HL-60 (cell line): ENCODE results near the gene PRKCD.

Source experiments
- DNase-seq, 2 experiments: peaks; one replicate each; pipeline ENCODE4 v3.0.0-alpha.2; 2010 to 2020; ENCODE audit warnings: low read depth in 1 of 2, low spot score in 1 of 2
- H3K27ac ChIP-seq: fragments of 250-450 bp; sonication (Bioruptor Pico); replicated peaks from 2 replicates; pipeline ENCODE4 v1.5.1; 2020; ENCODE audit warnings: mild to moderate bottlenecking, moderate library complexity
- H3K27me3 ChIP-seq: fragments of 250-450 bp; sonication (Bioruptor Pico); 2 replicates; pipeline ENCODE4 v1.5.1; 2021; ENCODE audit warnings: mild to moderate bottlenecking, moderate library complexity; ENCODE audit not compliant: insufficient read depth, poor library complexity, severe bottlenecking
- H3K4me3 ChIP-seq: replicated peaks from 2 replicates; pipeline ENCODE4 v1.5.1; 2011; ENCODE audit warnings: mild to moderate bottlenecking, control low read depth, low read length; ENCODE audit not compliant: insufficient read depth
- GABPA ChIP-seq: IDR thresholded peaks from 2 replicates; pipeline ENCODE4 v1.6.1; 2012; ENCODE audit warnings: low read depth
- POLR2AphosphoS5 ChIP-seq: IDR thresholded peaks from 2 replicates; pipeline ENCODE4 v1.6.1; 2012; ENCODE audit warnings: low read depth
- SPI1 ChIP-seq: IDR thresholded peaks from 2 replicates; pipeline ENCODE4 v1.6.1; 2012; ENCODE audit warnings: low read depth, mild to moderate bottlenecking, borderline replicate concordance
- TF ChIP-seq, protein P1 (sequence below): IDR thresholded peaks from 2 replicates; pipeline ENCODE4 v1.6.1; 2012; ENCODE audit warnings: low read depth; ENCODE audit not compliant: insufficient replicate concordance
- TF ChIP-seq, protein P2 (sequence below): IDR thresholded peaks from one replicate; pipeline ENCODE4 v1.5.1; 2011; ENCODE audit warnings: low read length, control low read depth, inconsistent platforms; ENCODE audit not compliant: insufficient read depth

PRKCD gene

DNA sequence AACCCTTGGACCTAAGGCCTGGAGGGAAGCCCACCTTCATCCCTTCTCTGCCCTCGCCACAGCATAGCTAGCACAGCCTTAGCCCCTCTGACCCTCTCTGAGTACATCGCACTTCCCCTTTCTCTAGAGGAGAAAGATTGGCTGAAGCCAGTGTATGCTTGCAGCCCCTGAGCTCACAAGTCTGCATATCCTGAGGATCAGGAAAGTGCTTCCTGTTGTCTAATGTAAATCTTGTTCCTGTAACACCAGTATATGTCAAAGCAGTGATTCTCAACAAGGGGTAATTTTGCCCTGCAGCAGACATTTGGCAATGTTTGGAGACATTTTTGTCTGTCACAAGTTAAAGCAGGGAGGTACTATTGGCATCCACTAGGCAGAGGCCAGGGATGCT lies 2.2 kb upstream of the PRKCD start:
- Histone ChIP-seq H3K27me3 (no peaks in the 10 kb centered on the region), H3K27ac (no peak overlapping the region), H3K4me3 (no peak overlapping the region)
- peak in 1 of 2 experiments; percentile 71 for DNase-seq
- no peak for TF ChIP-seq POLR2AphosphoS5
- peak; percentile 99 for TF ChIP-seq SPI1
- no peak for TF ChIP-seq GABPA

DNA sequence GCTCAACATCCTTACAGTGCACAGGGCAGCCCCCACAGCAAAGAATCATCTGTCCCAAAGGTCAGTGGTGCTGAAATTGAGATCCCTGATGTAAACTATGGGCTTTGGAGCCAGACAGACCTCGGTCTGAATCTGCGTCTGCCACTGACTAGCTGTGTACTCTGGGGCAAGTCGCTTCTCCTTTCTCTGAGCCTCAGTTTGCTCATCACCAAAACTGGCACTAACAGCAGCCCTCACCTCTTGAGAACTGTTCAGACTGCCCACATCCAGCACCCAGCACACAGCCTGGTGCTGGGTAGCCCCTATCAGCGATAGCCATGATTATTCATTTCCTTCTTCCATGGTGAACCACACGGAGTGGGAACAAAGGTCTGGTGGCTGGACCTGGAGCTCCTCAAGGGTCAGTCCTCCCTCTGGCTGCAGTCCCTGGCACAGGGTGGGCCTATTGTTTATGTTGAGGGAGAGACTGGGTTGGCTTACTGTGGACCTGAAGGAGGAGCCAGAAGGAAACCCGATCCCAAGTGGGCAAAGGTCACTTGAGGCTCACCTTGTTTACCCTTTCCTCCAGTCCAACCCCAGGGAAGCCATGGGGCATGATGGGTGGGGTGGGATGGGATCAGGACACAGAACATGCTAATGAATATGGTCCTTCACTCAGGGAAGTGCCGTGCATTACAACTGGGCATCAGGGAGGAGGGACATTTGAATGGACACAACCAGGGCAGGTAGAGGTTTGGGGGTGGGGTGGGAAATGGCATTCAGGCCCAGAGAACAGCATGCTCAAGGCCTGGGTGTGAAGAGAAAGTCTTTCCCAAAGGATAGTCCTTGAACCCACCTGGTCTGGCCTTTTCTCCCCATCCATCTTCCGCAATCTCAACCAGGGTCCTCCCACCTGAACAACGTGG lies 1.6 kb upstream of the PRKCD start:
- TF ChIP-seq, protein P1, sequence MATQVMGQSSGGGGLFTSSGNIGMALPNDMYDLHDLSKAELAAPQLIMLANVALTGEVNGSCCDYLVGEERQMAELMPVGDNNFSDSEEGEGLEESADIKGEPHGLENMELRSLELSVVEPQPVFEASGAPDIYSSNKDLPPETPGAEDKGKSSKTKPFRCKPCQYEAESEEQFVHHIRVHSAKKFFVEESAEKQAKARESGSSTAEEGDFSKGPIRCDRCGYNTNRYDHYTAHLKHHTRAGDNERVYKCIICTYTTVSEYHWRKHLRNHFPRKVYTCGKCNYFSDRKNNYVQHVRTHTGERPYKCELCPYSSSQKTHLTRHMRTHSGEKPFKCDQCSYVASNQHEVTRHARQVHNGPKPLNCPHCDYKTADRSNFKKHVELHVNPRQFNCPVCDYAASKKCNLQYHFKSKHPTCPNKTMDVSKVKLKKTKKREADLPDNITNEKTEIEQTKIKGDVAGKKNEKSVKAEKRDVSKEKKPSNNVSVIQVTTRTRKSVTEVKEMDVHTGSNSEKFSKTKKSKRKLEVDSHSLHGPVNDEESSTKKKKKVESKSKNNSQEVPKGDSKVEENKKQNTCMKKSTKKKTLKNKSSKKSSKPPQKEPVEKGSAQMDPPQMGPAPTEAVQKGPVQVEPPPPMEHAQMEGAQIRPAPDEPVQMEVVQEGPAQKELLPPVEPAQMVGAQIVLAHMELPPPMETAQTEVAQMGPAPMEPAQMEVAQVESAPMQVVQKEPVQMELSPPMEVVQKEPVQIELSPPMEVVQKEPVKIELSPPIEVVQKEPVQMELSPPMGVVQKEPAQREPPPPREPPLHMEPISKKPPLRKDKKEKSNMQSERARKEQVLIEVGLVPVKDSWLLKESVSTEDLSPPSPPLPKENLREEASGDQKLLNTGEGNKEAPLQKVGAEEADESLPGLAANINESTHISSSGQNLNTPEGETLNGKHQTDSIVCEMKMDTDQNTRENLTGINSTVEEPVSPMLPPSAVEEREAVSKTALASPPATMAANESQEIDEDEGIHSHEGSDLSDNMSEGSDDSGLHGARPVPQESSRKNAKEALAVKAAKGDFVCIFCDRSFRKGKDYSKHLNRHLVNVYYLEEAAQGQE, result peak; percentile 49
- no peak for TF ChIP-seq POLR2AphosphoS5
- H3K4me3 ChIP-seq, result no peak overlapping the region
- DNase-seq, result no peak
- no peaks in the 10 kb centered on the region for H3K27me3 ChIP-seq
- no peak overlapping the region for H3K27ac ChIP-seq

DNA sequence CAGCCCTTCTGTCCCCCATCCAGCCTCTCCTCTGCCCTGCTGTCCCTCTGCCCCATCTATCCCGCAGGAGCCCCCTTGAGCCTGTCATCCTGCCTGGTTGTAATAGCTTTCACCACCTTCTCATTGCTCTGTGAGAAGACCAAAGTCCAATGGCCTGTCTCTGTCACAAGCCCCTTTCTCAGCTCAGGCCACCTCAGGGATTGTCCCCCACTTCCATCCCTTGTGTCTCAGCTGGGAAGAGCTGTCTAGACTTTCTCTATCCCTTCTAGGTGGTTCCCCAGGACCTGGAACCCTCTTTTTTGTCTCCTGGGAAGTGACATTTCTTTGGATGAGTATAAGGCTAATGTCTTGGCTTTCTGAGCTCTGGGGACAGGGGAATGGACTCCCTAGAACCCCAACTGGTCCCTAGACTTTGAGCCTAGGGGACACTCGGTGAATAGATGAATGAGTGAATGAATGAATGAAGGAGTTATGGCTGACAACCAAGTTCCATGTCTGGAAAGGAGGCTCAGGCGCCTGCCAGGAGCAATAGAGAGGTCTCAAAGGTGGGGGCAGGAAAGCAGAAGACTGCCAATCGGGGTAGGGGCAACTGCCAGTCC lies 849 bp upstream of the PRKCD start:
- Histone ChIP-seq H3K27ac (peak overlapping the region; percentile 77), H3K4me3 (peak overlapping the region; percentile 82), H3K27me3 (no peaks in the 10 kb centered on the region)
- DNase-seq, result no peak
- TF ChIP-seq, protein P1, result no peak
- TF ChIP-seq GABPA (no peak), POLR2AphosphoS5 (no peak)
- TF ChIP-seq, protein P2, sequence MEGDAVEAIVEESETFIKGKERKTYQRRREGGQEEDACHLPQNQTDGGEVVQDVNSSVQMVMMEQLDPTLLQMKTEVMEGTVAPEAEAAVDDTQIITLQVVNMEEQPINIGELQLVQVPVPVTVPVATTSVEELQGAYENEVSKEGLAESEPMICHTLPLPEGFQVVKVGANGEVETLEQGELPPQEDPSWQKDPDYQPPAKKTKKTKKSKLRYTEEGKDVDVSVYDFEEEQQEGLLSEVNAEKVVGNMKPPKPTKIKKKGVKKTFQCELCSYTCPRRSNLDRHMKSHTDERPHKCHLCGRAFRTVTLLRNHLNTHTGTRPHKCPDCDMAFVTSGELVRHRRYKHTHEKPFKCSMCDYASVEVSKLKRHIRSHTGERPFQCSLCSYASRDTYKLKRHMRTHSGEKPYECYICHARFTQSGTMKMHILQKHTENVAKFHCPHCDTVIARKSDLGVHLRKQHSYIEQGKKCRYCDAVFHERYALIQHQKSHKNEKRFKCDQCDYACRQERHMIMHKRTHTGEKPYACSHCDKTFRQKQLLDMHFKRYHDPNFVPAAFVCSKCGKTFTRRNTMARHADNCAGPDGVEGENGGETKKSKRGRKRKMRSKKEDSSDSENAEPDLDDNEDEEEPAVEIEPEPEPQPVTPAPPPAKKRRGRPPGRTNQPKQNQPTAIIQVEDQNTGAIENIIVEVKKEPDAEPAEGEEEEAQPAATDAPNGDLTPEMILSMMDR, result no peak

DNA sequence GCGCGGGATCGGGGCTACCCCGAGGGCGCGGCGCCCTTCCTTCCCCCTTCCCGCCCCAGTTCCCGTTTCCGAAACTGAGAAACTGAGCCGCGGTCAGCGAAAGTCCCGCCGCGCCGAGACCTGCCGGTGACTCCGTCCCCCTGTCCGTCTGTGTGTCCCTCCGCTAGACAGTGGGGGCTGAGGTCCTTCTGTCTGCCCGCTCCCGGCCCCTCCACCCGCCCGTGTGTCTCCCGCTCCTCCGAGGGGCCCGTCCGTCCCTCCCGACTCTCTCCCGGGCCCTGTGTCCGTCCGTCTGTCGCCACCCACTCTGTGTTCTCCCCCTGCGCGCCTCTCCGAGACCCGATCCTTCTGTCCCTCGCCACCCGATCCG lies 426 bp downstream of the PRKCD start:
- no peak for DNase-seq
- TF ChIP-seq SPI1 (peak; percentile 58), POLR2AphosphoS5 (0 out of 2 replicates have a peak, but pooled peaks have one; percentile 28), GABPA (no peak)
- TF ChIP-seq, protein P1, result no peak
- TF ChIP-seq, protein P2, result no peak
- Histone ChIP-seq H3K4me3 (peak overlapping the region; percentile 82), H3K27ac (peak overlapping the region; percentile 96), H3K27me3 (no peaks in the 10 kb centered on the region)
